ENCODE data around the gene SPDYE9.
"Not testable (repeated sequence)": the region's sequence is repeated elsewhere in the genome, so short reads cannot be mapped to it uniquely, and the experiment has no call there.

The SPDYE9 gene, protein sequence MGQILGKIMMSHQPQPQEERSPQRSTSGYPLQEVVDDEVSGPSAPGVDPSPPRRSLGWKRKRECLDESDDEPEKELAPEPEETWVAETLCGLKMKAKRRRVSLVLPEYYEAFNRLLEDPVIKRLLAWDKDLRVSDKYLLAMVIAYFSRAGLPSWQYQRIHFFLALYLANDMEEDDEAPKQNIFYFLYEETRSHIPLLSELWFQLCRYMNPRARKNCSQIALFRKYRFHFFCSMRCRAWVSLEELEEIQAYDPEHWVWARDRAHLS

DNA sequence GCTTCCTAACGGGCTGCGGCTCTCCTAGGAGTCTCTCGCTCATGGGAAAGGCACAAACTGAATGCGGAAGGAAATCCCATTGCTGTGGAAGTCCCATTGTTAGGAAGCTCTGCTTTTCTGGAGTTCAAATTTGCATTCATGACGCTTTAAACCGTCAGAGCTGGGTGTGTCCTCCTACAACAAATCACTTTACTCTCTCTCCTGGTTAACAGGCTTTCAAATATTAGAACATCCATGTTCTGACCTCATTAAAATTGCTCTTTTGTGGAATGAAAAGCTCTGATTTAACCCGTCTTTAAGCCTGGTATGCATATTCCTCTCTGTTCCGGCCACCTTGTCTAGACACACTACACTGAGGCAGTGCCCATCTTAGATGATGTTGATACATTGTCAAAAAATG lies at the start of gene SPDYE9:
SPDYE9 (minus strand) TSS at position 101 of the 400 bp plus-strand sequence. CDS start 1,800 bp downstream, outside the sequence.
- not testable (repeated sequence) for DNase-seq

DNA sequence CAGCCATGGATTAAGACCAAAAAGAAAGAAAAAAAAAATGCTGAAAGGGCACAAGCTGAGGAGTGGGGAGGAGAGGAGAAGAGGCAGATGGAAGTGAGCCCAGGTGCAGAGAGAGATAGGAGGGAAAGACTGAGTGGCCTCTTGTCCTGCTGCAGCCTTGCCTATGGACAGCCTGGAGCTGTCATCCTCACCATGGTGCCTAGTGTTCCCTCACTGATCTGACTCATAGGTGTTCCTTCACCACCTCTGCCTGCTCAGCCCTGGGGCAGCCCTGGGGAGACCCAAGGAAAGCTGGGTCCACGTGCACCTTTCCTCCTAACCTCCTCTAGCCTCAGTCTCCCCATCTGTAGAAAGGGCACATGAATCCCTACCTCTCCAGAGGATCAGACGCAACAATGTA lies 49.0 kb upstream of the SPDYE9 start:
- DNase-seq: not testable (repeated sequence)

DNA sequence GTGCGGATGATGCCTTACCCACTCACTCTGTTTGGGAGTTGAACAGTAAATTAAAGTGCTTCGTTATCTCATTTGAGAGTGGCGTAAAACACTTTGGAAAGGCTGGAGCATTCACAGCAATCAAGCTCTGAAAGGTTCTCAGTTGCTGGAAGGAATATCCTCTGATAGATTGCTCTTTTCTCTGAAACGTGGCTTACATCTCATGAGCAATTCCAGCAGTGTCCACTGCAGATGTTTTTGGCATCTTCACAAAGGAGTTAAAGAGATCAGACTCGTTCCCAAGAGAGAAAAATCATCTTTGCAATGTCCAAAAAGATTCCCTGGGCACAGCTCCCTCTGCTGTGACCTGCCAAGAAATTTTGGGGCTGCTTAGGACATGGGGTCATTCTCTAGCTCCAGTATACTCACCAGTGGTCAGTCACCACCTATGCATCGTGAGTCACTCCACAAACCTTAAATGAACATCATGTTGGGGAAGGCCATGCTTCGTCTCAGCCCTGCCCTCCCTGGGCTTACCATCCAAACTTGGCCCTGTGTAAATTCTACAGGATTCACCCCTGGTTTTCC lies 46.9 kb upstream of the SPDYE9 start:
- not testable (repeated sequence) for DNase-seq

DNA sequence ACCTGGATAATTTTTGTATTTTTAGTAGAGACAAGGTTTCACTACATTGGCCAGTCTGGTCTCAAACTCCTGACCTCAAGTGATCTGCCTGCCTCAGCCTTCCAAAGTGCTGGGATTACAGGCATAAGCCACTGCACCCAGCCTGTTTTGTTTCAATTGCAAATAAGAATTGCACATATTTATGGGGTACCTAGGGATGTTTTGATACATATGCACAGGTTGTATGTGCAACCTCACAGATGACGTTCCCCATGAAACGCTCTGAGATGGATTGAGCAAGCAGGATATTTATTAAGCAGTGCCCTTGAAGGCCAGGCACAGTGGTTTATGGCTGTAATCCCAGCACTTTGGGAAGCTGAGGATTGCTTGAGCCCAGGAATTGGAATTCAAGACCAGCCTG lies 44.8 kb upstream of the SPDYE9 start:
- DNase-seq: not testable (repeated sequence)

DNA sequence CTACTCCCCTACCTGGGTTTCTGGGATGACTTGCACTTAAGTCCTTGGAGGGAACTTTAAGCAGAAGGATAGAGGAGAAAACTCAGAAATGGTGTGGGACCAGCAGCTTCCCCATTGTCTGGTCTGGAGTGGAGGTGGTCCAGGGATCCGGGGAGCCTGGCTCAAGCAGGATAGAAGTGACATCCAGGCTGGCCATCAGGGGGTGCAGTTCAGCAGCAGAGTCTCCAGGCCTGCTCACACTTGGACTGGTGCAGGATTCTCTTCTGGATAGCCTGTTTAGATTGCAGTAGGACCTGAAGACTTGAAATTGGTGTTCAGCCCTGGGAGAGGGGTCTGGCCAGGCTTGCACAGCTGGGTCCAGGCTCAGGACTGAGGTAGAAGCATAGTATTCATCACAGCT lies 38.3 kb upstream of the SPDYE9 start:
- DNase-seq: not testable (repeated sequence)

DNA sequence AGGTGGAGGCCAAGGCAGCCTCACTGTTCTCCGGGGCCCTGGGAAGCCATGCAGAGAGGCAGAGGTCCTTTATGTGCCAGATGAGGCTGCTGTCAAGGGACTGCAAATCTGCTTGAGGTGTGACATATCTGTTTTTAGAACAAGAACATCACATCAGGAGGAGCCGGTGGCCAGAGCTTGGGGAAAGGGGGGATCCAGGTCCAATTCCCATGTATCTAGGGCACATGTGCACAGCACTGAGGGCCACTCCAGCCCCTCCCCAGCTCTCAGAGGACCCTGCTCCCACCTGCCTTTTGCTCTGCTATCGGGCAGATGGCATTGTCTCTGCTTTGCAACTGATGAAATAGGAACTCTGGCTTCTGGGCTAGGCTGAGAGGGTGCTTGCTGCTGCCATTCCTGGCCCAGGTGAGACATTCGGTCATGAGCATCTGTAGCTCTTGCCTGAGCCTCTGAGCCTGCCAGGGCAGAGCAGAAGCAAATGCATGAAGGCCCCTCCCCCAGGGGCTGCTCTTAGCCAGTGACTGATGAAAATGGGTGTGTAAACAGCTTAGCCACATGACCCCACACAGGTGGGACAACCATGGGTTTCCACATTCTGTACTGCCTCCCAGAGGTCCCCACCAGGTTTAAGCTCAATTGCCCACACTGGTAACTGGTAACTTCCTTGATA lies 37.1 kb upstream of the SPDYE9 start:
- DNase-seq: not testable (repeated sequence)

DNA sequence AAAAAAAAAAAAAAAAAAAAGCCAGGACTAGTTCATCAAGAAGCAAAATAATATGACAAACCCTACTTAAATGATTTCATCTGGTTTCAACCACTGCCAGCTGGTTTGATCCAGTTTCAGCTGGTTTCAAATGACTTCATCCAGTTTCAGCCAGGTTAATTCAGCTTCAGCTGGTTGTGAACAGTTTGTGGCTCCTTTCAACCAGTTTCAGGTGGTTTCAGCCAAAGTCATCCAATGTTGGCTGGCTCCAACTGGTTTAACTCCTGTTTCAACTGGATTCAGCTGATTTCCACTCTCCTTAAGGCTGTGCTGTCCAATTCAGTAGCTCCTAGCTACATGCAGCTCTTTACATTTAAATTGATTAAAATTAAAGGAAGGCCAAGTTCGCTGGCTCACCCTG lies 32.3 kb upstream of the SPDYE9 start:
- DNase-seq: not testable (repeated sequence)

DNA sequence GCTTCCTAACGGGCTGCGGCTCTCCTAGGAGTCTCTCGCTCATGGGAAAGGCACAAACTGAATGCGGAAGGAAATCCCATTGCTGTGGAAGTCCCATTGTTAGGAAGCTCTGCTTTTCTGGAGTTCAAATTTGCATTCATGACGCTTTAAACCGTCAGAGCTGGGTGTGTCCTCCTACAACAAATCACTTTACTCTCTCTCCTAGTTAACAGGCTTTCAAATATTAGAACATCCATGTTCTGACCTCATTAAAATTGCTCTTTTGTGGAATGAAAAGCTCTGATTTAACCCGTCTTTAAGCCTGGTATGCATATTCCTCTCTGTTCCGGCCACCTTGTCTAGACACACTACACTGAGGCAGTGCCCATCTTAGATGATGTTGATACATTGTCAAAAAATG lies 28.0 kb downstream of the SPDYE9 start, which contains the start of gene SPDYE11:
SPDYE11 (minus strand) TSS at position 101 of the 400 bp plus-strand sequence. CDS start 1,800 bp downstream, outside the sequence.
- DNase-seq: not testable (repeated sequence)

DNA sequence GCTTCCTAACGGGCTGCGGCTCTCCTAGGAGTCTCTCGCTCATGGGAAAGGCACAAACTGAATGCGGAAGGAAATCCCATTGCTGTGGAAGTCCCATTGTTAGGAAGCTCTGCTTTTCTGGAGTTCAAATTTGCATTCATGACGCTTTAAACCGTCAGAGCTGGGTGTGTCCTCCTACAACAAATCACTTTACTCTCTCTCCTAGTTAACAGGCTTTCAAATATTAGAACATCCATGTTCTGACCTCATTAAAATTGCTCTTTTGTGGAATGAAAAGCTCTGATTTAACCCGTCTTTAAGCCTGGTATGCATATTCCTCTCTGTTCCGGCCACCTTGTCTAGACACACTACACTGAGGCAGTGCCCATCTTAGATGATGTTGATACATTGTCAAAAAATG lies 56.2 kb downstream of the SPDYE9 start, which contains the start of gene SPDYE8:
SPDYE8 (minus strand) TSS at position 101 of the 400 bp plus-strand sequence. CDS start 1,800 bp downstream, outside the sequence.
- not testable (repeated sequence) for DNase-seq

All from activated gamma-delta T cell treated with Interleukin-2 at 50 U/mL for 16 hours (primary cell).